SK-N-SH treated with all-trans-retinoic acid at 6 μM for 48 hours (cell line): ENCODE measurements around the gene PIM3.

ENCODE experiments used
- ATAC-seq: fragments of 200-7000 bp; cut with Tn5 transposase; 3 replicates; pipeline ENCODE4 v1.9.1; 2020; ENCODE audit warnings: mild to moderate bottlenecking, moderate library complexity
- CSDC2 ChIP-seq: fragments of 250-450 bp; sonication (Bioruptor Pico); IDR thresholded peaks from 2 replicates; pipeline ENCODE4 v1.5.0; 2020; ENCODE audit warnings: mild to moderate bottlenecking, moderate library complexity
- ESRRG ChIP-seq: fragments of 250-450 bp; sonication (Bioruptor Pico); IDR thresholded peaks from 2 replicates; pipeline ENCODE4 v1.6.1; 2021; ENCODE audit warnings: mild to moderate bottlenecking
- GLIS3 ChIP-seq: fragments of 250-450 bp; sonication (Bioruptor Pico); IDR thresholded peaks from 2 replicates; pipeline ENCODE4 v1.5.0; 2020; ENCODE audit warnings: mild to moderate bottlenecking, moderate library complexity
- OSR1 ChIP-seq: fragments of 250-450 bp; sonication (Bioruptor Pico); IDR thresholded peaks from 2 replicates; pipeline ENCODE4 v1.8.0; 2022; ENCODE audit warnings: moderate library complexity, mild to moderate bottlenecking, inconsistent platforms
- PPARA ChIP-seq: fragments of 250-450 bp; sonication (Bioruptor Pico); IDR thresholded peaks from 2 replicates; pipeline ENCODE4 v1.5.0; 2020; ENCODE audit warnings: mild to moderate bottlenecking, borderline replicate concordance
- SNAI2 ChIP-seq: fragments of 250-450 bp; sonication (Bioruptor Pico); IDR thresholded peaks from 2 replicates; pipeline ENCODE4 v1.5.0; 2020; ENCODE audit warnings: mild to moderate bottlenecking, moderate library complexity
- TCF4 ChIP-seq: fragments of 250-450 bp; sonication (Bioruptor Pico); IDR thresholded peaks from 2 replicates; pipeline ENCODE4 v1.8.0; 2021; ENCODE audit warnings: mild to moderate bottlenecking, moderate library complexity, borderline replicate concordance
- TOX ChIP-seq: fragments of 250-450 bp; sonication (Bioruptor Pico); IDR thresholded peaks from 2 replicates; pipeline ENCODE4 v1.8.0; 2021; ENCODE audit warnings: mild to moderate bottlenecking, moderate library complexity, borderline replicate concordance
- ZC3H10 ChIP-seq: fragments of 250-450 bp; sonication (Bioruptor Pico); IDR thresholded peaks from 2 replicates; pipeline ENCODE4 v1.5.1; 2021; ENCODE audit warnings: mild to moderate bottlenecking, moderate library complexity
- ZNF565 ChIP-seq: fragments of 450-650 bp; formaldehyde crosslinking; conservative IDR thresholded peaks from 2 replicates; pipeline ENCODE4 v1.5.0; 2020; ENCODE audit warnings: low read depth, mild to moderate bottlenecking, moderate library complexity
- ZNF70 ChIP-seq: fragments of 450-650 bp; formaldehyde crosslinking; IDR thresholded peaks from 2 replicates; pipeline ENCODE4 v1.5.0; 2020; ENCODE audit warnings: mild to moderate bottlenecking, moderate library complexity
- TF ChIP-seq, protein P1 (sequence below): fragments of 250-450 bp; sonication (Bioruptor Pico); IDR thresholded peaks from 2 replicates; pipeline ENCODE4 v1.5.0; 2020; ENCODE audit warnings: mild to moderate bottlenecking, moderate library complexity
- TF ChIP-seq, protein P2 (sequence below): fragments of 250-450 bp; sonication (Bioruptor Pico); IDR thresholded peaks from 2 replicates; pipeline ENCODE4 v1.5.1; 2021; ENCODE audit warnings: mild to moderate bottlenecking, moderate library complexity

PIM3 gene

DNA sequence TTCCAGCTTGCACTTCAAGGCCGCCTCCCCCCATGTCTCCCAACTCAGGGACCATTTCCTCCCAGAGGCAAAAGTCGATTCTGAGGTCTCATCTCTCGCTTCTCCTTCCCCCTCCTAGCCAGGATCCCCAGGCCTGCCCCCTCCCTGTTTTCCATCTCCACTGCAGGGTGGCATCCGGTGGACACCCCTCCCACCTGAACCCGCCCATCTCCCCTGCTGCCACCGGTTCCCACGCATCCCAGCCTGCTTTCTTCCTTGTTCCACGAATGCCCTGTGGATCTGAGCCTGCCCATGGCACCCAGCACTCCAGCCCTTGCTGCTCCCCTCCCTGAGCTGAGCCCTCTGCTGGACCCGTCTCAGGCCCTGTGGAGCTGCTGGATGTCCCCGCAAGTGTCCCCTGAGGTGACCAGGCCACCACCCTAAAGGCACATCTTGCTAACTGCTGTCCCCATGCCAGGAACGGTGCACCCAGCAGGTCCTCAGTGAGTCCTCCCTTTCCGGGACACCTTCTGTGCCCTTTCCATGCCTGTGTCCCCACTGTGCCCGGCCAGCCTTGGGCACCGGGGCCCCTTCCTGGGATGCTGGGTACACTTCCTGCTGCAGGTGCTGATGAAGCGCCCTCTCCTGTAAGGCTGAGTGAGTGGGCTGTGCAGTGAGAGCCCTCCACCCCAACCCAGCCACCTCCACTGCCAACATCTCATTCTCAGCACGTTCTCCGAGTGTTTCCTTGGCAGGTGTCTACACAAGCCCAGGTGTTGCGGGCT, 51.1 kb downstream of the PIM3 start:
- ATAC-seq: no peak
- TF ChIP-seq OSR1 (no peak), TCF4 (CRISPR knock-in tag) (no peak)

DNA sequence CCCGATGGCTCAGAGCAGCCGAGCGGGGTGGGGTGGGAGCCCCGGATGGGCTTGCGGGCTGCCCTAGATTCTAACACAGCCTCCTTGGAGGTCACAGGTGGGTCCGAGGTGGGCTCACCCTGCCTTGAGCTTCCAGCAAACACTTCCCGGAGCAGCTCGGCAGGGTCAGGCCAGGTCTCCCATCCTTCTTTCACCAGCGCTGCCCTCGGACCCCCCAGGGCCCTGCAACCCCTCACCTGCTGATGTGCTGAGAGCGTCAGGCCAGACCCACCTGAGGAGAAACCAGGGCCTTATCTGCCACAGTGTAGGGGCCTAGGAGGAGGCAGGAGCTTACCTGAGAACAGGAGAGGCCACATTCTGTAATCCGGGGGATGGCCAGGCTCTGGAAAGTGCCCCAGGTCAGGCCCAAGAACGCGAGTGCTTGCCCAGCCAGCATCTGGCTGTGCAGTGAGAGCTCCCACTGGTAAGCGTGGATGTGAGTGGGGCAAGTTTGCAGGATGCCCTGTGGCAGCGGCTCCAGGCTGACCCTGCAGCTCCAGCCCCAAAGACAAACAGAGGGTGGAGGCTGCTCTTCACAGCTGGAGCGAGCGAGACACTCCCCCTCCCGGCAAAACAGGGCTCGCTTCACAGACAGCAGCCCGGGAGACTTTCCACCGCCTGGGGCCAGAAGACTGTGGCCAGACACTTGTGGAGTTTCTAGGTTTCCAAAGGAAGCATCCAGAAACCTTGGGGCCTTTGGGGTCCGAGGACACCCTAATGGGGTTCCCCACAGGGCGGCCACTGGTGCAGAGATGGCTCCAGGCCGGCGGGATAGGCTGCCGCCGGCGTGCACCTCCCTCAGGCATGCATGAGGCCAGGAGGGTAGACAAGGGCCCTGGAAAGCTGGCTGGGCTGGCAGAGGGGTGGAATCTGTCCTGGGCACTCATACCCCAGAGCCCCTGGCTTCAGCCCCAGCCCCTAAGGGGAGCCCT, 51.9 kb downstream of the PIM3 start, which contains the start of gene IL17REL:
Gene IL17REL, minus strand, starts transcription at position 555 of the 971 bp plus-strand sequence. Its CDS starts 119 bp downstream, at position 436.
- peak; percentile 52 for ATAC-seq
- TF ChIP-seq ZNF565 (CRISPR knock-in tag): no peak
- TF ChIP-seq ZNF70 (CRISPR knock-in tag): no peak
- TF ChIP-seq, protein P1, sequence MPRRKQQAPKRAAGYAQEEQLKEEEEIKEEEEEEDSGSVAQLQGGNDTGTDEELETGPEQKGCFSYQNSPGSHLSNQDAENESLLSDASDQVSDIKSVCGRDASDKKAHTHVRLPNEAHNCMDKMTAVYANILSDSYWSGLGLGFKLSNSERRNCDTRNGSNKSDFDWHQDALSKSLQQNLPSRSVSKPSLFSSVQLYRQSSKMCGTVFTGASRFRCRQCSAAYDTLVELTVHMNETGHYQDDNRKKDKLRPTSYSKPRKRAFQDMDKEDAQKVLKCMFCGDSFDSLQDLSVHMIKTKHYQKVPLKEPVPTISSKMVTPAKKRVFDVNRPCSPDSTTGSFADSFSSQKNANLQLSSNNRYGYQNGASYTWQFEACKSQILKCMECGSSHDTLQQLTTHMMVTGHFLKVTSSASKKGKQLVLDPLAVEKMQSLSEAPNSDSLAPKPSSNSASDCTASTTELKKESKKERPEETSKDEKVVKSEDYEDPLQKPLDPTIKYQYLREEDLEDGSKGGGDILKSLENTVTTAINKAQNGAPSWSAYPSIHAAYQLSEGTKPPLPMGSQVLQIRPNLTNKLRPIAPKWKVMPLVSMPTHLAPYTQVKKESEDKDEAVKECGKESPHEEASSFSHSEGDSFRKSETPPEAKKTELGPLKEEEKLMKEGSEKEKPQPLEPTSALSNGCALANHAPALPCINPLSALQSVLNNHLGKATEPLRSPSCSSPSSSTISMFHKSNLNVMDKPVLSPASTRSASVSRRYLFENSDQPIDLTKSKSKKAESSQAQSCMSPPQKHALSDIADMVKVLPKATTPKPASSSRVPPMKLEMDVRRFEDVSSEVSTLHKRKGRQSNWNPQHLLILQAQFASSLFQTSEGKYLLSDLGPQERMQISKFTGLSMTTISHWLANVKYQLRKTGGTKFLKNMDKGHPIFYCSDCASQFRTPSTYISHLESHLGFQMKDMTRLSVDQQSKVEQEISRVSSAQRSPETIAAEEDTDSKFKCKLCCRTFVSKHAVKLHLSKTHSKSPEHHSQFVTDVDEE: no peak
- TF ChIP-seq SNAI2: no peak
- no peak for TF ChIP-seq ESRRG (CRISPR knock-in tag)
- no peak for TF ChIP-seq TCF4 (CRISPR knock-in tag)
- no peak for TF ChIP-seq GLIS3 (CRISPR knock-in tag)
- TF ChIP-seq ZC3H10 (CRISPR knock-in tag): no peak
- TF ChIP-seq CSDC2 (CRISPR knock-in tag): no peak
- TF ChIP-seq, protein P2, sequence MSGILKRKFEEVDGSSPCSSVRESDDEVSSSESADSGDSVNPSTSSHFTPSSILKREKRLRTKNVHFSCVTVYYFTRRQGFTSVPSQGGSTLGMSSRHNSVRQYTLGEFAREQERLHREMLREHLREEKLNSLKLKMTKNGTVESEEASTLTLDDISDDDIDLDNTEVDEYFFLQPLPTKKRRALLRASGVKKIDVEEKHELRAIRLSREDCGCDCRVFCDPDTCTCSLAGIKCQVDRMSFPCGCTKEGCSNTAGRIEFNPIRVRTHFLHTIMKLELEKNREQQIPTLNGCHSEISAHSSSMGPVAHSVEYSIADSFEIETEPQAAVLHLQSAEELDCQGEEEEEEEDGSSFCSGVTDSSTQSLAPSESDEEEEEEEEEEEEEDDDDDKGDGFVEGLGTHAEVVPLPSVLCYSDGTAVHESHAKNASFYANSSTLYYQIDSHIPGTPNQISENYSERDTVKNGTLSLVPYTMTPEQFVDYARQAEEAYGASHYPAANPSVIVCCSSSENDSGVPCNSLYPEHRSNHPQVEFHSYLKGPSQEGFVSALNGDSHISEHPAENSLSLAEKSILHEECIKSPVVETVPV: no peak
- TF ChIP-seq TOX: no peak
- TF ChIP-seq PPARA: no peak
